ENCODE results near the gene NOD1.

- TF ChIP-seq POLR2AphosphoS5 (IDR thresholded peaks at IDR 0.05; ENCODE audit: borderline replicate concordance, low read depth, low read length) (no peak), EZH2 (IDR thresholded peaks at IDR 0.05) (no peak), FOXP2 (optimal IDR thresholded peaks at IDR 0.05; ENCODE audit: control extremely low read depth, extremely low read length, insufficient read depth) (no peak)
Measured at GRCh38 chr7:30487371-30487770, 8.8 kb upstream of the NOD1 start.

All from SK-N-MC (cell line).